Left renal pelvis (tissue), 4 donors: ENCODE measurements around the gene NFASC. TPM values are rescaled to one million over a fixed set of nuclear protein-coding genes. Genes with fewer than 3 reads are reported as not detected.

ENCODE experiments used
- DNase-seq, 4 donors: peaks; one replicate each; pipeline ENCODE4 v3.0.0-alpha.2; 2013; ENCODE audit warnings: low read depth in 4 of 4, low spot score in 3 of 4
- polyA plus RNA-seq, 4 donors: library from polyadenylated mRNA; unstranded; fragments of 120-200 nt; gene quantifications; one replicate each; pipeline ENCODE4 v1.2.1, GENCODE V29; 2013; ENCODE audit not compliant: insufficient read length in 4 of 4

NFASC gene
- polyA plus RNA-seq, 4 donors = 5.7 to 32.2 (median 13.9) TPM

DNA sequence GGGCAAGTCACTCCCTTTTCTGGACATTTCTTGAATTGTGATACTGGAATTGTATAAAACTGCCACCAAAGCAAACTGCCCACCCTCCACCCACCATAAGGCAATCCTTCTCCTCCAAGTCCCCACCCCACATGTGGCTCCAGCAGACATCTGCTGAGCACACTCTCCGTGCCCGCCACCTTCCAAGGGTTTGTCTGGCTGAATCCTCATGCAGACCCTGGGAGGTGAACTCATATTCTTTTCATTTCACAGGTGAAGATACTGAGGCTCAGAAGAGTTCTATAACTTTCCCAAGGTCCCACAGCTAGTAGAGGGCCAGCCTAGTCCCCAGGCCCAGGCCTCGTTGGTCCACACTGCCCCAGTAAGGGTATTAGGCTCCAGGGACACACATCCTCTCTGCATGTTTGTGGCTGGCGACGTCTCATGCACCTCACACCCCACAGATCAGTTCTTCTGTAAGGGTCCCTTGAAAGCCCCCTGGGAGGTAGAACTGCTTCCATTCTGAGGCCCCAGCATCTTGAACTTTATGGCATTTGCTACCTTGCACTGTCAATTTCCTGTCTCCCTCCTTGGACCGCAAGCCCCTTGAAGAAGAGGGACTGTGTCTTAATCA, 186.4 kb downstream of the NFASC start:
- no peak for DNase-seq

- DNase-seq = no peak
Measured at GRCh38 chr1:205057808-205058575, 187.3 kb downstream of the NFASC start.

- DNase-seq = no peak
Measured at GRCh38 chr1:205058853-205059252, 188.2 kb downstream of the NFASC start.

DNA sequence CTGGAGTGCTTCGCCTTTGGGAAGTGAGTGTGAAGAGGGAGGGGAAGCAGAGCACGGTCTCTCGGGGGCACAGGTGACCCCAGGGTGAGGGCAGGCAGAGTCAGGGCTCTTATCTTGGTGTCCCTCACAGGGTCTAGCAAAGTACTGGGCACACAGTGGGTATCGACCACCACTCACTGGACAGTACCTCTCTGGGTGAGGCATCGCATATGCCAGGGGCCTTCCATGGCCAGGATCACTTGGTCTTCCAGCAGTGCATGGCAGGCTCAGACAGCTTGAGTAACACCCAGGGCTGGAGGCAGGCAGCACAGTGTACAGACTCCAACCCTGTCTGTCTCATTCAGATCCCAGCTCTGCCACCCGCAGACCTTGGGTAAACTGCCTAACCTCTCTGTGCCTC, 189.0 kb downstream of the NFASC start:
- no peak for DNase-seq

DNA sequence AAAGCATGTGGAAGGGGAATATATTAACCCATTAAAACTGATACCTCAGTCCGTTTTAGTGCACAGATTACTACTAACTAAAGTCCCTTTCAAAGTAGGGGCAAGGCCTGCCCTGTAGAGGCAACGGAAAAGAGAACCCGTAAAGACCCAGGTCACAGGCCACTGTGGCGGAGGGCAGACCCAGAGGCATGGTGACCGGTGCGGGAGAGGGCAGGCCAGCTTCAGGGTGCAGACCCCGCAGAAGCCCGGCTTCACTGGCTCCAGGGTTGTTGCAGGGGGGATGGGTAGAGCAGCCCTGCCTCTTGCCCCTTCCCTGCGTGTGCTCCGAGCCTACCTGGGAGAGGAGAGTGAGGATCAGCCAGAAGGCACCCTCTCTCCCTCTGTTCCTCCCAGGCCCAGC, 190.1 kb downstream of the NFASC start:
- DNase-seq = no peak

DNA sequence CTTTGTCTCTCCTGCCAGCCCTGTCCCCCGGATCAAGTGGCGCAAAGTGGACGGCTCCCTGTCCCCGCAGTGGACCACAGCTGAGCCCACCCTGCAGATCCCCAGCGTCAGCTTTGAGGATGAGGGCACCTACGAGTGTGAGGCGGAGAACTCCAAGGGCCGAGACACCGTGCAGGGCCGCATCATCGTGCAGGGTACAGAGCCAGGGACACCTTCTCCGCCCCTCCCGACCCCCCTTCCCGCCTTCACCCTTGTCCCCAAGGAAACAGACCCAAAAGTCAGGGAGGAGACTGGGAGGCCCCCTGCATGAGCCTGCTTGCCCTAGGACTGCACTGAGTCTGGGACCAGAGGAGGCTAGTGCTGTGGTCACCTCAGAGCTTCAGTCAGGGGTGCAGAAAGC, 190.6 kb downstream of the NFASC start:
- no peak for DNase-seq

GRCh38 chr1:205061665-205062069, 191.0 kb downstream of the NFASC start:
- DNase-seq = peak; percentile 56 to 73 (median 68)

DNA sequence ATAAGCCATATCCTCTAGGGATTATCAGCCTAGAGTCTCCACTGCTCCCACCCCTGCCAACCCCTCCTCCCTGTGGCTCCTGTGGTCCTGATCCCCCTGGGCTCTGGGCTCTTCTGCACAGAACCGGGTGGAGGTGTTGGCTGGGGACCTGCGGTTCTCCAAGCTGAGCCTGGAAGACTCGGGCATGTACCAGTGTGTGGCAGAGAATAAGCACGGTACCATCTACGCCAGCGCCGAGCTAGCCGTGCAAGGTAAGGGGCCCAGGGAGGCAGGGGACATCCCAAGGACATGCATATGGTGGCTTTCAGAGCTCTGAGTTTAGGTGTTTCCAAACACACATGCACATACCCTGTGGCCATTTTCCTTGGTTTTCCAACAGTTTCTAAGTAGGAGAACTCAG, 191.7 kb downstream of the NFASC start:
- DNase-seq = no peak

DNA sequence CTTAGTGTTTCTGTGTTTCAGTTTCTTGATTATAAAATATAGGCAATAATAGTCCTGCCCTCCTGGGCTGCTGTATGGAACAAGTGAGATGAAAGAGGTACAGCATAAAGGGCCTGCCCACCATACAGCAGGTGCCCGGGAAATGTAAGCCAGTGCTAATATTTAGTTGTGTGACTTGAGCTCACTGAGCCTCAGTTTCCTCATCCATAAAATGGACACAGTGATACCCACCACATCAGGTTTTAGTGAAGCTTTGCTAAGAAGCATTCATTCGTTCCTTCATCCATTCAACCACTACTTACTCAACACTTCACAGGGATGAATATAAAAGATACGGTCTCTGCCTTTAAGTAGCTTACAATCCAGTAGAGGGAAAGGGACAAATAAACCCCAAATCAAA, 192.2 kb downstream of the NFASC start:
- DNase-seq = no peak

- no peak for DNase-seq
Measured at GRCh38 chr1:205064301-205064700, 193.6 kb downstream of the NFASC start.

GRCh38 chr1:205064741-205065316, 194.2 kb downstream of the NFASC start:
- DNase-seq = no peak

DNA sequence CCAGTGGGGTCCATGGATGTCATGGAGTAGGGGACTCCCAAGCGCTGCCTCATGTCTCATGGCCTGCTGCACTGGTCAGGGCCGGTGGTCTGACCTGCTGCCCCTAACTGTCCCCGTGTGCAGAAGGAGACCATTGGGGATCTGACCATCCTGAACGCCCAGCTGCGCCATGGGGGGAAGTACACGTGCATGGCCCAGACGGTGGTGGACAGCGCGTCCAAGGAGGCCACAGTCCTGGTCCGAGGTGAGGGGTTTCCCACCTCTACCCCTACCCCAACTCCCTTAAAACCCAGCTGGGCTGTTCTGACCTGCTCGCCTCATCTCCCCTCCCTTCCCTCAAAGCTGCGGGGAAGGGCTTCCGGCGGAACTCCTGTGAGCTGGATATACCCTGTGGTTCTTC, 195.0 kb downstream of the NFASC start:
- no peak for DNase-seq

DNA sequence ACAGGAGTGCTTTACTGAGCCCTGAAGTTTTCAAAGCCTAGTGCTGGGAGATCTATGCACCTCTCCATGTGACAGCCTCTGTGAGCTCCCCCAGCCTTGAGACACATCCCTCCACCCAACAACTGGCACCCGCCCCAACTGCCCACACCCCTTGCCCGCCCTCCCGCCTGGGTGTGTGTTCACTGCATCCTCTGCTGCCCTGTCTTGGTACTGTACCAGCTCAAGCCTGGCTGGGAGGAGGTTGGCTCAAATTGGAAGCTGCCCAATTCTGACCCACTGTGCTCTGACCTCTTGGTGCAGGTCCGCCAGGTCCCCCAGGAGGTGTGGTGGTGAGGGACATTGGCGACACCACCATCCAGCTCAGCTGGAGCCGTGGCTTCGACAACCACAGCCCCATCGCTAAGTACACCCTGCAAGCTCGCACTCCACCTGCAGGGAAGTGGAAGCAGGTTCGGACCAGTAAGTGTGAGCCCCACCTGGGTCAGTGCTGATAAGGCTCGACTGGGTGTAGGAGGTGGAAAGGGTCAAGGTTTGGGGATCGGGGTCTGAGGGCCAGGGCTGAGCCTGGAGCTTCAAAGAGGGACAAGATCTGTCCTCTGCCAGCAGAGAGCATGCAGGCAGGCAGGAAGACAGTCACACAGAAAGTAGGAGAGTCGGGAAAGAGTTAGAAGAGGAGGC, 195.6 kb downstream of the NFASC start:
- DNase-seq = no peak

GRCh38 chr1:205067031-205067430, 196.4 kb downstream of the NFASC start:
- no peak for DNase-seq

GRCh38 chr1:205068001-205068400, 197.3 kb downstream of the NFASC start:
- DNase-seq = no peak

DNA sequence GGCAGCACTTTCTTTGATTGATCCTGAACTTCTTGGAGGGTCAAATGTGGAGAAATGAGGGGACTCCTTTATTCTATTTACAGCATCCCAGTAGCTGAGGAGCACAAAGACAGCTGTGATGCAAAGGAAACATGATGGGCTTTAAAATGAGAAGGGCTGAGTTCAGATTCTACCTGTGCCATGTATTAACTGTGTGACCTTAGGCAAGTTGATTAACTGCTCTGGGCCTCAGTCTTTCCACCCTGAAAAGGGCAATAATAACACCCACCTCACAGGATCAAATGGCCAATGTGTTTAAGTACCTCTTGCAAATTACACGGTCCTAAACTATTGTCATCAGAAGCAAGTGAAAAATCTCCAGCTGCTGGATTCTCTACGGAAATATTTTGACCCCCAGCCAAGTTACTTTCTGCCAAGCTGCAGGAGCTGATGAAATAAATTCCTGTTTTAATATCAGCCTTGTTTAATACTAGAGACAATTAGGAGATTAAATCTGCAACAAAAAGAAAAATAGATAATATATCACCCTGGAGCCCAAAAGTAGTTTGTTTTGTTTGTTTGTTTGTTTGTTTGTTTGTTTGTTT, 197.9 kb downstream of the NFASC start:
- DNase-seq = no peak

DNA sequence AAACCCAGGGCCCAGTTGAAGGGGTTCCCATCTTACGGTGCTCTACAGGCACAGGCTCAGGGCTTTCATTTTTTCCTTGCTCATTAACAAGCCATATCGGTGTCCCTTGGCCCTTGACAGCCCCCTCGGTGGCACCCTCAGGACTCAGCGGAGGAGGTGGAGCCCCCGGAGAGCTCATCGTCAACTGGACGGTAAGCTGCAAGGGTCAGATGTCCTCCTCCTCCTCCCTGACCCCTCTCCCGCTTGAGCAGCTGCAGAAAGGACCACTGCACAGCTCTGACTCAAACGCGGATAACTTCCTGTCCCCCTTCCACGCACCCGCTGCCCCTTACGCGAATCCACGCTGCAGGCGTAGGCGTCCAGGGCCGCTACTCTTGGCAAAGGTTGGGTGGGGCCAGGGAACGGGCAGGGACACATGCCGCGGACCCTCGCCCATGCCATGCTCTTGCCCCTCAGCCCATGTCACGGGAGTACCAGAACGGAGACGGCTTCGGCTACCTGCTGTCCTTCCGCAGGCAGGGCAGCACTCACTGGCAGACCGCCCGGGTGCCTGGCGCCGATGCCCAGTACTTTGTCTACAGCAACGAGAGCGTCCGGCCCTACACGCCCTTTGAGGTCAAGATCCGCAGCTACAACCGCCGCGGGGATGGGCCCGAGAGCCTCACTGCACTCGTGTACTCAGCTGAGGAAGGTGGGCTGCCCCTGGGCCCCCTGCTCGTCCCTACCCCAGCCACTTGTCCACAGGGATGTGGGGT, 198.9 kb downstream of the NFASC start:
- DNase-seq = no peak

- no peak for DNase-seq
Measured at GRCh38 chr1:205071028-205071409, 200.4 kb downstream of the NFASC start.

- DNase-seq = no peak
Measured at GRCh38 chr1:205071801-205072200, 201.1 kb downstream of the NFASC start.

GRCh38 chr1:205072286-205072685, 201.6 kb downstream of the NFASC start:
- no peak for DNase-seq
